Neutrophil (primary cell): ENCODE measurements around the gene SNTB2.
A peak's percentile ranks its signal among the peaks of the same experiment; 100 is the strongest.

ENCODE experiments used
- H3K27ac ChIP-seq: fragments of 200-600 bp; sonication (generic); 2 replicates; pipeline ENCODE4 v1.5.1; 2016; ENCODE audit warnings: mild to moderate bottlenecking, moderate library complexity
- H3K27me3 ChIP-seq: fragments of 200-600 bp; sonication (generic); 2 replicates; pipeline ENCODE4 v1.6.0; 2016; ENCODE audit warnings: mild to moderate bottlenecking
- H3K36me3 ChIP-seq: fragments of 200-600 bp; sonication (generic); 2 replicates; pipeline ENCODE4 v1.5.1; 2017
- H3K4me1 ChIP-seq, 2 experiments: fragments of 200-600 bp in 1 of 2; sonication (generic) in 1 of 2; 1 replicate in 1 of 2; 2 replicates in 1 of 2; pipeline versions ENCODE4 v1.5.1 to v1.6.1; 2013 to 2016; ENCODE audit warnings: low read depth in 1 of 2, low read length in 1 of 2, mild to moderate bottlenecking in 1 of 2, moderate library complexity in 1 of 2; ENCODE audit not compliant: control insufficient read depth in 1 of 2, insufficient read depth in 1 of 2
- H3K4me3 ChIP-seq, 2 experiments: fragments of 200-600 bp in 1 of 2; sonication (generic) in 1 of 2; 1 replicate in 1 of 2; 2 replicates in 1 of 2; pipeline ENCODE4 v1.5.1; 2013 to 2016; ENCODE audit warnings: low read depth in 1 of 2, low read length in 1 of 2, mild to moderate bottlenecking in 1 of 2, moderate library complexity in 1 of 2
- H3K9me3 ChIP-seq: fragments of 200-600 bp; sonication (generic); 2 replicates; pipeline ENCODE4 v1.5.1; 2016
- TF ChIP-seq, protein P1 (sequence below): fragments of 200-600 bp; sonication (generic); IDR thresholded peaks from 2 replicates; pipeline ENCODE4 v1.5.1; 2016; ENCODE audit warnings: antibody characterized with exemption

SNTB2 gene

DNA sequence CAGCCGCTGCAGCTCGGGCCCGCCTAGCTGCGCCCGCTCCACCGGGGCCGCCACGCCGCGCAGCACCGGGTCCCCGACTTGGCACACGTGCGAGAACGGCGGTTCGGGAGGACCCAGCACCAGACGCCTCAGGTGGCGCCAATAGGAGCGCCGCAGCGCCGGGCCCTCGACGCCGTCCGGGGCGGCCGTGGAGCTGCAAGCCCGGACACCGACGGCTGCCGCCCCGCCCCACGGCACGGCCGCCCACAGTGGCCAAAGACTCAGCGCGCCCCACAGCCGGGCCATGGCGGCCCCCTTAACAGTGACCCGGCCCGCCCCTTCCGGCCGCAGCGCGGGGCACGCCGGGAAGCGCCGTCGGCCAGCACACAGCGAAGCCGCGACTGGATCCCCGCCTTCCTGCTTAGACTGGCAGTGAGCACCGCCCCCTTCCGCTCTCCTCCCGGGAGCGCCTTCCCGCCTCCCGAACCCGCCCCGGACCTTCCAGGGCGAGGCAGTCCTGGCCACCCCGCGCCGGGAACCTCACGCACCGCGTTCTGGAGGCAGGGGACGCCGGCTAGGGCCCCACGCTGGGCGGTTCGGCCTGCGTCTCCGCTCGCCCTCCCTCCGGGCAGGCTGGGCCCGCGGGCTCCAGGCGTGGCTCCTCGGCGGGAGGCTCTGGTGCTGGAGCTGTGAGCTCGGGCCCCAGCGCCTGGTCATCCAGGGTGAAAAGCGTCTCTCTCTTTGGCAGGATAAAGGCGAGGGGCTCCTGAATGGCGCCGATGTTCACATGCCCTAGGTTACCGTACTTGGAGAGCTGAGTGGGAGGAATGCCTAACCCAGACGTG lies 143.5 kb downstream of the SNTB2 start, which contains the start of gene PDF:
PDF (minus strand) TSS at position 303 of the 824 bp plus-strand sequence; CDS start at position 285, 18 bp downstream.
- TF ChIP-seq, protein P1, sequence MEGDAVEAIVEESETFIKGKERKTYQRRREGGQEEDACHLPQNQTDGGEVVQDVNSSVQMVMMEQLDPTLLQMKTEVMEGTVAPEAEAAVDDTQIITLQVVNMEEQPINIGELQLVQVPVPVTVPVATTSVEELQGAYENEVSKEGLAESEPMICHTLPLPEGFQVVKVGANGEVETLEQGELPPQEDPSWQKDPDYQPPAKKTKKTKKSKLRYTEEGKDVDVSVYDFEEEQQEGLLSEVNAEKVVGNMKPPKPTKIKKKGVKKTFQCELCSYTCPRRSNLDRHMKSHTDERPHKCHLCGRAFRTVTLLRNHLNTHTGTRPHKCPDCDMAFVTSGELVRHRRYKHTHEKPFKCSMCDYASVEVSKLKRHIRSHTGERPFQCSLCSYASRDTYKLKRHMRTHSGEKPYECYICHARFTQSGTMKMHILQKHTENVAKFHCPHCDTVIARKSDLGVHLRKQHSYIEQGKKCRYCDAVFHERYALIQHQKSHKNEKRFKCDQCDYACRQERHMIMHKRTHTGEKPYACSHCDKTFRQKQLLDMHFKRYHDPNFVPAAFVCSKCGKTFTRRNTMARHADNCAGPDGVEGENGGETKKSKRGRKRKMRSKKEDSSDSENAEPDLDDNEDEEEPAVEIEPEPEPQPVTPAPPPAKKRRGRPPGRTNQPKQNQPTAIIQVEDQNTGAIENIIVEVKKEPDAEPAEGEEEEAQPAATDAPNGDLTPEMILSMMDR, result peak; percentile 24
- Histone ChIP-seq H3K27ac (peak within 1 kb of the TSS; percentile 88), H3K4me1 (peaks cover 19 to 22% of the 10 kb centered on the region in 2 experiments), H3K36me3 (peaks cover 53% of the 10 kb centered on the region), H3K27me3 (no peaks in the 10 kb centered on the region), H3K9me3 (no peaks in the 10 kb centered on the region), H3K4me3 (peak within 1 kb of the TSS; percentile 83 to 96)

- Histone ChIP-seq H3K27me3 (no peaks in the 10 kb centered on the region), H3K9me3 (no peaks in the 10 kb centered on the region), H3K4me1 (peaks cover 19 to 24% of the 10 kb centered on the region in 2 experiments), H3K36me3 (peaks cover 45% of the 10 kb centered on the region), H3K27ac (no peak overlapping the region), H3K4me3 (no peak overlapping the region)
- TF ChIP-seq, protein P1, result no peak
Measured at GRCh38 chr16:69334696-69335095, 147.7 kb downstream of the SNTB2 start.

GRCh38 chr16:69338557-69339288 lies 151.8 kb downstream of the SNTB2 start:
- peak overlapping the region; percentile 91 for H3K27ac ChIP-seq
- H3K9me3 ChIP-seq, result no peaks in the 10 kb centered on the region
- H3K4me3 ChIP-seq, result peak overlapping the region; percentile 87 to 99
- peaks cover 35% of the 10 kb centered on the region for H3K36me3 ChIP-seq
- H3K4me1 ChIP-seq, result peaks cover 19 to 21% of the 10 kb centered on the region in 2 experiments
- TF ChIP-seq, protein P1, result no peak
- H3K27me3 ChIP-seq, result no peaks in the 10 kb centered on the region

DNA sequence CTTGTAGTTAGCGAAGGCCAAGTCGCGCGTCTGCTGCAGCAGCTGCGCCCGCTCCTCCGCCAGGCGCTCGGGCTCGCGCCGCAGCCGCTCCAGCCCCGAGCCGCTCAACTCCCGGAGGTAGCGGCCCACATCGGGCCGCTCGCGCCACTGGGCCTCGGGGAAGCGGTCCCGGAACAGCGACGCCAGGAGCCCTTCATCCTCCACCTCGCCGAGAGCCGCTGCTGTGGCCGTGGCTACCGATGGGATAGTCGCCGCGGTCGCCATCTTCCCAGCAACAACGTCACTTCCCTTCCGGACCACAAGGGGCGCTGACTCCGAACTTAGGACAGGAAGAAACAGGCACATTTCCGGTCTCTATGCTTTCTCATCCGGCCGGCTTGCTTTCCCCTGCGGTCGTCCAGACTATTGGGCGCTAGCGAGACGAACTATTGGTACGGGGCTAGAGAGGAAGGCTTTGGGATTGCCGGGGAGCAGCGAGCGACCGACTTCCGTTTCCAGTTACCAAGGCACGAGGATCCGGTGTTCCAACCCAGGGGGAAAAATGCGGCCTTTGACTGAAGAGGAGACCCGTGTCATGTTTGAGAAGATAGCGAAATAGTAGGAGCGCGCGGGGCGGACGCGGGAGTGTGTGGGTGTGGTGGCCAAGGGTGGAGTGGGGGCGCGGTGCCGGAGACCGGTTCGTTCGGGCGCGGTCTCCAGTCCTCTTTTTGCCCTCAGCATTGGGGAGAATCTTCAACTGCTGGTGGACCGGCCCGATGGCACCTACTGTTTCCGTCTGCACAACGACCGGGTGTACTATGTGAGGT lies 152.5 kb downstream of the SNTB2 start, which contains the start of the genes COG8 and NIP7:
COG8 (minus strand) TSS at position 276 of the 806 bp plus-strand sequence; CDS start at position 264, 12 bp downstream.
NIP7 (plus strand) TSS at position 484 of the 806 bp plus-strand sequence; CDS start at position 542, 58 bp downstream.
- peaks cover 19 to 21% of the 10 kb centered on the region in 2 experiments for H3K4me1 ChIP-seq
- H3K36me3 ChIP-seq, result peaks cover 28% of the 10 kb centered on the region
- peak within 1 kb of the TSS; percentile 87 to 99 for H3K4me3 ChIP-seq
- no peaks in the 10 kb centered on the region for H3K9me3 ChIP-seq
- H3K27me3 ChIP-seq, result no peaks in the 10 kb centered on the region
- peak within 1 kb of the TSS; percentile 91 for H3K27ac ChIP-seq
- TF ChIP-seq, protein P1, result peak; percentile 97
